HepG2 (cell line): ENCODE data around the gene ST6GALNAC3.

Experiments used
- ARID4A ChIP-seq: sonication (generic); formaldehyde crosslinking; IDR thresholded peaks from 2 replicates; pipeline ENCODE4 v1.5.0; 2020; ENCODE audit warnings: mild to moderate bottlenecking, missing genetic modification reagents, borderline replicate concordance
- ATF3 ChIP-seq: sonication (generic); formaldehyde crosslinking; IDR thresholded peaks from 2 replicates; pipeline ENCODE4 v1.4.0; 2020; ENCODE audit warnings: missing genetic modification reagents
- CREM ChIP-seq, 2 experiments: sonication (generic) in 1 of 2; formaldehyde crosslinking in 1 of 2; IDR thresholded peaks; 2 replicates each; pipeline versions ENCODE4 v1.4.0 to v1.6.1; 2016 to 2020; ENCODE audit warnings: antibody characterized with exemption in 1 of 2, mild to moderate bottlenecking in 1 of 2, missing genetic modification reagents in 1 of 2
- CTCF ChIP-seq: sonication (generic); formaldehyde crosslinking; IDR thresholded peaks from 2 replicates; pipeline ENCODE4 v1.5.0; 2020; ENCODE audit warnings: mild to moderate bottlenecking, missing genetic modification reagents, moderate library complexity
- EHMT2 ChIP-seq: fragments of 200-600 bp; sonication (generic); IDR thresholded peaks from 2 replicates; pipeline ENCODE4 v1.7.0; 2017; ENCODE audit warnings: antibody characterized with exemption, low read depth, low read length, borderline replicate concordance
- HHEX ChIP-seq: IDR thresholded peaks from 2 replicates; pipeline ENCODE4 v1.6.1; 2016; ENCODE audit warnings: control low read depth
- IRF9 ChIP-seq: sonication (generic); formaldehyde crosslinking; IDR thresholded peaks from 2 replicates; pipeline ENCODE4 v1.8.0; 2022; ENCODE audit warnings: missing genetic modification reagents, mild to moderate bottlenecking, borderline replicate concordance
- RFX3 ChIP-seq: IDR thresholded peaks from 2 replicates; pipeline ENCODE4 v1.6.1; 2016; ENCODE audit warnings: missing biosample characterization, missing genetic modification reagents
- SRF ChIP-seq: IDR thresholded peaks from 2 replicates; pipeline ENCODE4 v1.6.1; 2011; ENCODE audit warnings: mild to moderate bottlenecking, low read depth, low read length, moderate library complexity
- TAF1 ChIP-seq: sonication (generic); formaldehyde crosslinking; IDR thresholded peaks from 2 replicates; pipeline ENCODE4 v1.4.0; 2020; ENCODE audit warnings: missing genetic modification reagents
- ZFX ChIP-seq: sonication (generic); formaldehyde crosslinking; IDR thresholded peaks from 2 replicates; pipeline ENCODE4 v1.4.0; 2020; ENCODE audit warnings: mild to moderate bottlenecking, low read depth, missing genetic modification reagents, moderate library complexity
- ZNF350 ChIP-seq: sonication (generic); formaldehyde crosslinking; IDR thresholded peaks from 2 replicates; pipeline ENCODE4 v1.4.0; 2020; ENCODE audit warnings: mild to moderate bottlenecking, low read depth, missing genetic modification reagents, borderline replicate concordance
- ZNF468 ChIP-seq: sonication (generic); formaldehyde crosslinking; IDR thresholded peaks from 2 replicates; pipeline ENCODE4 v1.8.0; 2022; ENCODE audit warnings: mild to moderate bottlenecking, moderate library complexity, missing genetic modification reagents

- TF ChIP-seq RFX3 (CRISPR knock-in tag) (no peak), CTCF (CRISPR knock-in tag) (no peak), ZNF468 (no peak), ZNF350 (CRISPR knock-in tag) (no peak), ARID4A (CRISPR knock-in tag) (no peak), HHEX (CRISPR knock-in tag) (no peak), TAF1 (CRISPR knock-in tag) (no peak), SRF (no peak), IRF9 (no peak), ZFX (CRISPR knock-in tag) (no peak), EHMT2 (no peak), ATF3 (CRISPR knock-in tag) (no peak), CREM (IDR thresholded peaks at IDR 0.05) (no peak), CREM (CRISPR knock-in tag; IDR thresholded peaks at IDR 0.05) (no peak)
Measured at GRCh38 chr1:76501586-76502219, 427.2 kb downstream of the ST6GALNAC3 start.
